Sigmoid colon (tissue), 7 donors: ENCODE data around the gene SLC22A2. TPM values are rescaled to one million over a fixed set of nuclear protein-coding genes. Genes with fewer than 3 reads are reported as not detected.

Source experiments
- DNase-seq: peaks from one replicate; pipeline ENCODE4 v3.0.0-alpha.2; 2019
- H3K27ac ChIP-seq, 4 donors: fragments of 200-600 bp; sonication (generic); one replicate each; pipeline ENCODE4 v1.5.1; 2016 to 2019; ENCODE audit warnings: mild to moderate bottlenecking in 1 of 4
- H3K27me3 ChIP-seq, 3 donors: fragments of 200-600 bp; sonication (generic); one replicate each; pipeline ENCODE4 v1.5.1; 2019; ENCODE audit warnings: mild to moderate bottlenecking in 1 of 3
- H3K36me3 ChIP-seq, 4 donors: fragments of 200-600 bp; sonication (generic); one replicate each; pipeline ENCODE4 v1.5.1; 2016 to 2019
- H3K4me1 ChIP-seq, 4 donors: fragments of 200-600 bp; sonication (generic); one replicate each; pipeline ENCODE4 v1.5.1; 2017 to 2019
- H3K4me3 ChIP-seq, 4 donors: fragments of 200-600 bp; sonication (generic); one replicate each; pipeline ENCODE4 v1.5.1; 2017 to 2019; ENCODE audit warnings: mild to moderate bottlenecking in 2 of 4, moderate library complexity in 1 of 4
- H3K9me3 ChIP-seq, 4 donors: fragments of 200-600 bp in 3 of 4; sonication (generic) in 3 of 4; one replicate each; pipeline versions ENCODE4 v1.5.1 to v1.6.1; 2013 to 2019
- CTCF ChIP-seq, 4 experiments: fragments of 450-650 bp in 3 of 4; fragments of 200-600 bp in 1 of 4; IDR thresholded peaks; one replicate each; pipeline ENCODE4 v1.5.1; 2016 to 2019; ENCODE audit warnings: antibody characterized with exemption in 4 of 4, mild to moderate bottlenecking in 3 of 4, moderate library complexity in 2 of 4
- EP300 ChIP-seq, 4 donors: sonication (generic); formaldehyde crosslinking; IDR thresholded peaks; one replicate each; pipeline ENCODE4 v1.6.1; 2017; ENCODE audit warnings: antibody characterized with exemption in 4 of 4
- POLR2A ChIP-seq, 2 donors: fragments of 450-650 bp; IDR thresholded peaks; one replicate each; pipeline ENCODE4 v1.6.1; 2016; ENCODE audit warnings: antibody characterized with exemption in 2 of 2, mild to moderate bottlenecking in 2 of 2, moderate library complexity in 2 of 2
- POLR2AphosphoS5 ChIP-seq, 4 donors: sonication (generic); formaldehyde crosslinking; IDR thresholded peaks; one replicate each; pipeline ENCODE4 v1.6.1; 2017; ENCODE audit warnings: antibody characterized with exemption in 4 of 4
- WGBS, 2 donors: extraction: QIAGEN DNeasy Blood & Tissue Kit; methylation state at CpG; one replicate each; pipeline ENCODE4 v1.1.7; 2013; 5-methylcytosine and 5-hydroxymethylcytosine counted together
- intact Hi-C: fragments of 100-400 bp; cut with DNase I; formaldehyde crosslinking; loops from one replicate; pipeline ENCODE4 v1.15.1; 2023
- polyA plus RNA-seq, 3 donors: library from polyadenylated mRNA; stranded (reverse); fragments of 200-250 nt; gene quantifications; one replicate each; pipeline ENCODE4 v1.2.3, GENCODE V29; 2013
- total RNA-seq, 4 donors: library from RNA; depleted of rRNA; stranded (reverse); fragments of >200 nt; gene quantifications; one replicate each; pipeline ENCODE4 v1.1.0, GENCODE V29; 2016
- donor health status: healthy with polysubstance abuse.
- donor health status: Bipolar disorder and iron deficiency.
- donor health status: healthy.

The SLC22A2 gene
- total and polyA plus RNA-seq, 7 donors = 0.27 to 0.99 (median 0.32) TPM; not detected in 3

- TF ChIP-seq POLR2AphosphoS5 (IDR thresholded peaks at IDR 0.05) = no peak
- no peak for TF ChIP-seq EP300 (IDR thresholded peaks at IDR 0.05)
- no peak for TF ChIP-seq POLR2A (IDR thresholded peaks at IDR 0.05)
- no peak for TF ChIP-seq CTCF (IDR thresholded peaks at IDR 0.05)
- Histone ChIP-seq H3K27ac (no peak overlapping the region), H3K9me3 (no peaks in the 10 kb centered on the region), H3K4me1 (peaks cover 0 to 9% (median 3%) of the 10 kb centered on the region in 4 donors), H3K36me3 (no peaks in the 10 kb centered on the region), H3K27me3 (no peaks in the 10 kb centered on the region), H3K4me3 (no peak overlapping the region)
- 76 to 92% methylated on average over 4 of the region's 4 CpGs for WGBS, 2 donors
- DNase-seq = no peak
- intact Hi-C loops = no loop called here
Measured at GRCh38 chr6:160301339-160301738, 42.7 kb upstream of the SLC22A2 start.

GRCh38 chr6:160300076-160300695 lies 41.6 kb upstream of the SLC22A2 start:
- intact Hi-C loops = no loop called here
- no peaks in the 10 kb centered on the region for H3K9me3 ChIP-seq
- H3K27ac ChIP-seq = no peak overlapping the region
- no peak for DNase-seq
- H3K4me1 ChIP-seq = peaks cover 0 to 9% (median 0%) of the 10 kb centered on the region in 4 donors
- H3K4me3 ChIP-seq = no peak overlapping the region
- no peaks in the 10 kb centered on the region for H3K36me3 ChIP-seq
- no peak for TF ChIP-seq POLR2AphosphoS5 (IDR thresholded peaks at IDR 0.05)
- TF ChIP-seq POLR2A (IDR thresholded peaks at IDR 0.05) = no peak
- TF ChIP-seq CTCF (IDR thresholded peaks at IDR 0.05) = no peak
- WGBS, 2 donors = 34 to 63% methylated on average over 15 of the region's 15 CpGs
- no peaks in the 10 kb centered on the region for H3K27me3 ChIP-seq

GRCh38 chr6:160299559-160299958 lies 40.9 kb upstream of the SLC22A2 start:
- WGBS, 2 donors = 95 to 96% methylated on average over 11 of the region's 11 CpGs
- no peak for DNase-seq
- intact Hi-C loops = no loop called here
- no peaks in the 10 kb centered on the region for H3K9me3 ChIP-seq
- peaks cover 0 to 9% (median 0%) of the 10 kb centered on the region in 4 donors for H3K4me1 ChIP-seq
- no peak overlapping the region for H3K4me3 ChIP-seq
- TF ChIP-seq CTCF (IDR thresholded peaks at IDR 0.05) = no peak
- no peak for TF ChIP-seq POLR2AphosphoS5 (IDR thresholded peaks at IDR 0.05)
- no peak for TF ChIP-seq EP300 (IDR thresholded peaks at IDR 0.05)
- TF ChIP-seq POLR2A (IDR thresholded peaks at IDR 0.05) = no peak
- no peaks in the 10 kb centered on the region for H3K36me3 ChIP-seq
- H3K27ac ChIP-seq = no peak overlapping the region
- no peaks in the 10 kb centered on the region for H3K27me3 ChIP-seq

- no peaks in the 10 kb centered on the region for H3K9me3 ChIP-seq
- intact Hi-C loops = no loop called here
- H3K27me3 ChIP-seq = no peaks in the 10 kb centered on the region
- DNase-seq = no peak
- H3K36me3 ChIP-seq = no peaks in the 10 kb centered on the region
- H3K27ac ChIP-seq = no peak overlapping the region
- no peak overlapping the region for H3K4me3 ChIP-seq
- no peak for TF ChIP-seq CTCF (IDR thresholded peaks at IDR 0.05)
- TF ChIP-seq EP300 (IDR thresholded peaks at IDR 0.05) = no peak
- no peak for TF ChIP-seq POLR2AphosphoS5 (IDR thresholded peaks at IDR 0.05)
- no peak for TF ChIP-seq POLR2A (IDR thresholded peaks at IDR 0.05)
- peaks cover 0 to 9% (median 0%) of the 10 kb centered on the region in 4 donors for H3K4me1 ChIP-seq
- 91 to 92% methylated on average over 8 of the region's 8 CpGs for WGBS, 2 donors
Measured at GRCh38 chr6:160298121-160298520, 39.5 kb upstream of the SLC22A2 start.

GRCh38 chr6:160297310-160297709 lies 38.7 kb upstream of the SLC22A2 start:
- Histone ChIP-seq H3K9me3 (no peaks in the 10 kb centered on the region), H3K4me3 (no peak overlapping the region), H3K27ac (no peak overlapping the region), H3K36me3 (no peaks in the 10 kb centered on the region), H3K4me1 (peaks cover 0 to 9% (median 0%) of the 10 kb centered on the region in 4 donors), H3K27me3 (no peaks in the 10 kb centered on the region)
- no peak for DNase-seq
- intact Hi-C loops = loop anchor here (2.0 kb wide), 1 partner anchor 159 kb away; no protein-coding TSS in a partner anchor
- no peak for TF ChIP-seq POLR2A (IDR thresholded peaks at IDR 0.05)
- TF ChIP-seq CTCF (IDR thresholded peaks at IDR 0.05) = peak in 2 of 4 experiments; percentile 12 to 14
- 55 to 74% methylated on average over 6 of the region's 6 CpGs for WGBS, 2 donors
